Ascending aorta (tissue), 2 donors: ENCODE results near the gene MTHFS. TPM values are rescaled to one million over a fixed set of nuclear protein-coding genes. Genes with fewer than 3 reads are reported as not detected.

ENCODE experiments used
- DNase-seq, 2 donors: peaks; one replicate each; pipeline ENCODE4 v3.0.0-alpha.2; 2019; ENCODE audit warnings: low spot score in 2 of 2
- H3K27ac ChIP-seq, 2 donors: fragments of 200-600 bp; sonication (generic); one replicate each; pipeline ENCODE4 v1.5.1; 2016 to 2017; ENCODE audit warnings: mild to moderate bottlenecking in 1 of 2
- H3K27me3 ChIP-seq: fragments of 200-600 bp; sonication (generic); one replicate; pipeline ENCODE4 v1.5.1; 2017
- H3K36me3 ChIP-seq, 2 donors: fragments of 200-600 bp; sonication (generic); one replicate each; pipeline ENCODE4 v1.5.1; 2016
- H3K4me1 ChIP-seq, 2 donors: fragments of 200-600 bp; sonication (generic); one replicate each; pipeline ENCODE4 v1.5.1; 2016 to 2017; ENCODE audit warnings: mild to moderate bottlenecking in 1 of 2
- H3K4me3 ChIP-seq, 2 donors: fragments of 200-600 bp; sonication (generic); one replicate each; pipeline ENCODE4 v1.5.1; 2016 to 2017; ENCODE audit warnings: mild to moderate bottlenecking in 1 of 2
- H3K9me3 ChIP-seq, 2 donors: fragments of 200-600 bp; sonication (generic); one replicate each; pipeline ENCODE4 v1.5.1; 2016
- intact Hi-C: fragments of 100-400 bp; cut with DNase I; formaldehyde crosslinking; loops from one replicate; pipeline ENCODE4 v1.15.1; 2023
- total RNA-seq: library from RNA; depleted of rRNA; stranded (reverse); fragments of >200 nt; gene quantifications from one replicate; pipeline ENCODE4 v1.1.0, GENCODE V29; 2016
- TF ChIP-seq, protein P1 (sequence below), 3 experiments: fragments of 200-600 bp in 2 of 3; fragments of 450-650 bp in 1 of 3; sonication (generic) in 2 of 3; IDR thresholded peaks; one replicate each; pipeline ENCODE4 v1.5.1; 2016 to 2019; ENCODE audit warnings: antibody characterized with exemption in 3 of 3, mild to moderate bottlenecking in 1 of 3, moderate library complexity in 1 of 3

The MTHFS gene
- total RNA-seq, 1 donor from 2014 or later = 0.75 TPM

DNA sequence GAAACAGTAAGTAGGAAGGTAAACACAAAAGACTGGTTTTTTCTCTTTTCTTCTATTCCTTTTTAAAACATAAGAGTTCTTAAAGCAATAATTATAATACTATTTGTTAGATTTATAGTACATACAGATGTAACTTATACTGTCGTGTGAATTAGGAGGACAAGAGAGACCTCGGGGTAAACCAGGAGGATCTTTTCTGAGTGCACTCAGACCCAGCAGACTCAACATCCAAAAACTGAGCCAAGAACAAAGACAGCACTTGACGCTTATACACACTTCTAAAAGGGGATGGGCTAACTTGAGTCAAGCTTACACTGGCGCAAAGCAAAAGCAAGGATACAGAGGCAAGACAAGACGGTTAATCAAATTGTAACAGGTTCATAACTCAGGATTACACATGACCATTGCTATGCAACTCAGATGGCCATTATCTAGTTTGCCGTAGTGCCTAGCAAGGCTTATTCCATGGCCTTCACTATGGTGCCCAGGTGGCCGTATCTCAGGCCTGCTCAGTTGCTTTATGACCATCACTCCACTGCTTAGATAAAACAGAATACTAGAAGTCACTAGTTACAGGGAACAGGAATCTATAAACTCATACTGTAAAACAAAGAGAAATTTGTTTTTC is 18.6 kb downstream of the MTHFS start:
- Histone ChIP-seq H3K27me3 (no peaks in the 10 kb centered on the region), H3K4me1 (no peaks in the 10 kb centered on the region), H3K27ac (no peak overlapping the region), H3K9me3 (peaks cover 18 to 34% of the 10 kb centered on the region in 2 donors), H3K36me3 (peaks cover 13 to 50% of the 10 kb centered on the region in 2 donors), H3K4me3 (no peak overlapping the region)
- TF ChIP-seq, protein P1, sequence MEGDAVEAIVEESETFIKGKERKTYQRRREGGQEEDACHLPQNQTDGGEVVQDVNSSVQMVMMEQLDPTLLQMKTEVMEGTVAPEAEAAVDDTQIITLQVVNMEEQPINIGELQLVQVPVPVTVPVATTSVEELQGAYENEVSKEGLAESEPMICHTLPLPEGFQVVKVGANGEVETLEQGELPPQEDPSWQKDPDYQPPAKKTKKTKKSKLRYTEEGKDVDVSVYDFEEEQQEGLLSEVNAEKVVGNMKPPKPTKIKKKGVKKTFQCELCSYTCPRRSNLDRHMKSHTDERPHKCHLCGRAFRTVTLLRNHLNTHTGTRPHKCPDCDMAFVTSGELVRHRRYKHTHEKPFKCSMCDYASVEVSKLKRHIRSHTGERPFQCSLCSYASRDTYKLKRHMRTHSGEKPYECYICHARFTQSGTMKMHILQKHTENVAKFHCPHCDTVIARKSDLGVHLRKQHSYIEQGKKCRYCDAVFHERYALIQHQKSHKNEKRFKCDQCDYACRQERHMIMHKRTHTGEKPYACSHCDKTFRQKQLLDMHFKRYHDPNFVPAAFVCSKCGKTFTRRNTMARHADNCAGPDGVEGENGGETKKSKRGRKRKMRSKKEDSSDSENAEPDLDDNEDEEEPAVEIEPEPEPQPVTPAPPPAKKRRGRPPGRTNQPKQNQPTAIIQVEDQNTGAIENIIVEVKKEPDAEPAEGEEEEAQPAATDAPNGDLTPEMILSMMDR (IDR thresholded peaks at IDR 0.05) = no peak
- intact Hi-C loops = no loop called here
- DNase-seq = no peak

DNA sequence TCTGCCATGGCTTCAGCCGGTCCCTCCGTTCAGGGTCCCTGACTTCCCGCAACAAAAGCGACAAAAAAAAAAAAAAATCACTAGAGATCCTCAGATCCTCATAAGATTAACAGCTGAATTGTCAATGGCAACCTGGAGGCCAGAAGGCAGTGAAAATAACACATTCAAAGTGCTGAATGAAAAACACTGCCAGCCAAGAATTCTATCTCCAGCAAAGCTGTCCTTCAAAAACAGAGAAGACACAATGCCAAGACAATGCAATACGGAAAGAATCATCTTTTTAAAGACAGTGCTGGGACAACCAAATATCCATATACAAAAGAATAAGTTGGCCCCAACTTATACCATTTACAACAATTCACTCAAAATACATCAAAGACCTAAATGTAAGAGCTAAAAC is 21.6 kb downstream of the MTHFS start:
- no peak overlapping the region for H3K27ac ChIP-seq
- no peaks in the 10 kb centered on the region for H3K27me3 ChIP-seq
- peaks cover 18 to 34% of the 10 kb centered on the region in 2 donors for H3K9me3 ChIP-seq
- intact Hi-C loops = no loop called here
- no peak for DNase-seq
- H3K4me3 ChIP-seq = no peak overlapping the region
- TF ChIP-seq, protein P1 (IDR thresholded peaks at IDR 0.05) = no peak
- peaks cover 8 to 28% of the 10 kb centered on the region in 2 donors for H3K36me3 ChIP-seq
- no peaks in the 10 kb centered on the region for H3K4me1 ChIP-seq

DNA sequence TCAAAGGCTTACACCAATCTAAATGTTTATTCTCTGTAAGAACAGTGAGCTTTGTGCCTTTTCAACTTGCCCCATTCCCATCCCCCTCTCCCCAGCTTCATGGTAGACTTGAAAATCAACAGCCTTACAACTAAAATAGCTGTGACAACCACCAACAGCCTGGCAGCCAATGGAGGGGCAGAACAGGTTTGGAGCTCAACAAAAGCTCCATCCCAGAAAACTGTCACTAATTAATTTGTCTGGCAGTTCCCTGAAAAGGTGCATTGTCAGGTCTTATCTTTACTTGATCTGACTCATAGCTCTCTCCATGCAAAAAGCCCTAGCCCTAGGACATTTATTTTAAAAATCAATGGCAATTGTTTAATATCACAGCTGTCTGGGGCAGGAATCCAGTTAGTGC is 22.6 kb downstream of the MTHFS start:
- Histone ChIP-seq H3K36me3 (peaks cover 5 to 20% of the 10 kb centered on the region in 2 donors), H3K4me3 (no peak overlapping the region), H3K27ac (no peak overlapping the region), H3K9me3 (peaks cover 18 to 34% of the 10 kb centered on the region in 2 donors), H3K27me3 (no peaks in the 10 kb centered on the region), H3K4me1 (no peaks in the 10 kb centered on the region)
- TF ChIP-seq, protein P1 (IDR thresholded peaks at IDR 0.05) = no peak
- intact Hi-C loops = no loop called here
- DNase-seq = no peak

DNA sequence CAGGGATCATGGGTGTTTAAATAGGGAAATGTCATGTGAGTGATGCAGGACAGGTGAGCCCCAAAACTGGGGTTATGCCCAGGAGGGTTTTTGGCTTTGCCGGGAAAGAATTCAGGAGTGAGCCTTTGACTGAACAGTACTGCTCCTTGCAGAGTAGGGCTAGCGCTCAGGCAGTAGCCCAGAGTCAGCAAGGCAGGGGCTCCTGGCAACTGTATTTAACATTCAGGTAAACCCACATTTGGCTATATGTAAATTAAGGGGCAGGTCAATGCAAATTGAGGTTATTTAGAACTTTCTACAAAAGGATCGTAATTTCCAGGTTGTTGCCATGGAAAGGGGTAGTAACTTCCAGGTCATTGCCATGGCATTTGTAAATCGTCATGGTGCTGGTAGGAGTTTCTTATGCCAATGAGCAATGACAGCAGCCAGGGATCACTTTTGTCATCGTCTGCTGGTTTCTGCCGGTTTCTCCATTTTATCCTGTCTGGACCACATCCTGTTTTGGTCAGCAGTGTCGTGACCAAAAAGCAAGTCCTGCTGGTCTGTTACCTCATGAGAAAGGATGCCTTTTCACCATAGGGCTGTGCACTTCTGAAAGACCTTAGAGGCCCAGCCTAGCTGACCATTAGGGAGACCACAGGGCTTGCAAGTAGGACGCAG is 24.3 kb downstream of the MTHFS start:
- intact Hi-C loops = no loop called here
- TF ChIP-seq, protein P1 (IDR thresholded peaks at IDR 0.05) = no peak
- peak in 1 of 2 donors; percentile 10 for DNase-seq
- Histone ChIP-seq H3K36me3 (peaks cover 0 to 12% of the 10 kb centered on the region in 2 donors), H3K4me1 (no peaks in the 10 kb centered on the region), H3K4me3 (no peak overlapping the region), H3K27me3 (no peaks in the 10 kb centered on the region), H3K9me3 (peaks cover 7 to 17% of the 10 kb centered on the region in 2 donors), H3K27ac (no peak overlapping the region)

DNA sequence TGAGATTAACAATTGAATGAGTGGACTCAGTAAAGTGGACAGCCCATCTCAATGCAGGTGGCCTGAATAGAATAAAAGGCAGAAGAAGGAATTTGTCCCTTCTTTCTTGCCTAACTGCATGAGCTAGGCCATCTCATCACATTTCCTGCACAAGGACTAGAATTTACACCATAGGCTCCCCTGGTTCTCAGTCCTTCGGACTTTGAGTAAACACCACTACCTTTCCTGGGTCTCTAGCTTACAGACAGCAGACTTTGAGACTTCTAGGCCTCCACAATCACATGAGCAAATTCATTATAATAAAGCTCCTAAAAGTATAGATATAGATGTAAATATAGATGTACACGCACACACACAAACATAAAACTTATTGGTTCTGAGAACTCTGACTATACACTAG is 28.3 kb downstream of the MTHFS start:
- H3K36me3 ChIP-seq = no peaks in the 10 kb centered on the region
- no peak overlapping the region for H3K27ac ChIP-seq
- intact Hi-C loops = no loop called here
- no peaks in the 10 kb centered on the region for H3K4me1 ChIP-seq
- TF ChIP-seq, protein P1 (IDR thresholded peaks at IDR 0.05) = no peak
- no peak for DNase-seq
- H3K4me3 ChIP-seq = no peak overlapping the region
- no peaks in the 10 kb centered on the region for H3K9me3 ChIP-seq
- no peaks in the 10 kb centered on the region for H3K27me3 ChIP-seq
